ENCODE results near the gene FAM174C.

Gene FAM174C

DNA sequence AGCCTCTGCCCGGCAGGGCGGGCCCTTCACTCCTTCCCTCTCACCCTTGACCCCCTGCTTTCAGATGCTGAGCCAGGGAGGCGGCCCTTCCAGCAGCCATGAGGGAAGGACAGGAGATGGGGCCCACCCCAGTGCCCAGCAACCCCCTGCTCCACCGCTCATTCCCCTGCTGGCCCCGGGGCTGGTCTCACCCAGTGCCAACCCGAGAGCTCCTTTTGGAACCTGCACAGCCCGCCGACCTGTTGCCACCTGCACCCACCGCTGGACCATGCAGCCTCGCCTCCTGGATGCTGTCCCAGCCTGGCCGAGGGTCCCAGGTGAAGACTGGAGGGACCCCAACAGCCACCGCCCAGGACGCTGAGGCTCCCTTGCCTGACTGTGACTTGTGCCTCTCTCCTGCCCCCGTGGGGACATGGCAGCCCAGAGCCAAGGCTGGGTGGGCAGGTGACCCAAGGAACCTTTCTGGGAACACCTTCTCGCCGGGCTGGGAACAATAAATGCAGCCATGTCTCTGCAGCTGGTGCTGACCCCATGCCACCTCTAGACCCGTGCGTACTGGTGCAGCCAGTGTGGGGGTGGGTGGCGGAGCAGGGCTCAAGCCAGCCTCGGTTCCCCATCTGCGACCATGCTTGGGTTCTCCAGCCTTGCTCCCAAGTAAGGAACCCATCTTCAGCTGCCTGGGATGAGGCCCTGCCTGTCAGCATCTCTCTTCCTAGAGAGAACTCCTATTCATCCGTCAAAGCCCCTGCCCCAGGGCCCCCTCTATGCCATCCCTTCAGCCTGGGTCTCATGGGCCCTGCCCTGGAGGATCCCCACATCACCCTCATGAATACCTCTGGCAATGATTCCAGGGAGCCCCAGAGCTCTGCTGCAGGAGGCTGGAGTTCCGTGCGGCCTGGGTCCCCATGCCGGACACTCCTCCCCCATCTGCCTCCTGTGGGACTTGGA lies 3.7 kb downstream of the FAM174C start:
- Histone ChIP-seq H3K79me2 (ENCODE audit: insufficient read depth, low read length) (peaks cover 11% of the 10 kb centered on the region; the same call in 1 of the 2 replicates), H3K27me3 (ENCODE audit: low read length) (no peaks in the 10 kb centered on the region), H3K27ac (ENCODE audit: low read depth, low read length) (no peak overlapping the region), H3K36me3 (ENCODE audit: low read length) (no peaks in the 10 kb centered on the region; the same call in 1 of the 2 replicates), H3K4me3 (ENCODE audit: insufficient read depth, low read length, poor library complexity, severe bottlenecking) (no peak overlapping the region), H3K9me3 (ENCODE audit: insufficient read depth, low read length) (no peaks in the 10 kb centered on the region), H2AFZ (ENCODE audit: low read depth, low read length, severe bottlenecking) (no peak overlapping the region), H4K20me1 (ENCODE audit: low read depth, low read length) (no peaks in the 10 kb centered on the region), H3K4me2 (ENCODE audit: low read depth, low read length, poor library complexity, severe bottlenecking) (no peak overlapping the region), H3F3A (ENCODE audit: insufficient read depth) (peaks cover 14% of the 10 kb centered on the region), H3K9me2 (replicated peaks; ENCODE audit: insufficient read depth, low read length) (no peaks in the 10 kb centered on the region), H3K9ac (ENCODE audit: low read length) (no peak overlapping the region)
- no peak for TF ChIP-seq EZH2phosphoT487 (conservative IDR thresholded peaks at IDR 0.05; ENCODE audit: low read length)
- TF ChIP-seq CTCF (IDR thresholded peaks at IDR 0.05; ENCODE audit: insufficient read depth, low read length, poor library complexity, severe bottlenecking): no peak

DNA sequence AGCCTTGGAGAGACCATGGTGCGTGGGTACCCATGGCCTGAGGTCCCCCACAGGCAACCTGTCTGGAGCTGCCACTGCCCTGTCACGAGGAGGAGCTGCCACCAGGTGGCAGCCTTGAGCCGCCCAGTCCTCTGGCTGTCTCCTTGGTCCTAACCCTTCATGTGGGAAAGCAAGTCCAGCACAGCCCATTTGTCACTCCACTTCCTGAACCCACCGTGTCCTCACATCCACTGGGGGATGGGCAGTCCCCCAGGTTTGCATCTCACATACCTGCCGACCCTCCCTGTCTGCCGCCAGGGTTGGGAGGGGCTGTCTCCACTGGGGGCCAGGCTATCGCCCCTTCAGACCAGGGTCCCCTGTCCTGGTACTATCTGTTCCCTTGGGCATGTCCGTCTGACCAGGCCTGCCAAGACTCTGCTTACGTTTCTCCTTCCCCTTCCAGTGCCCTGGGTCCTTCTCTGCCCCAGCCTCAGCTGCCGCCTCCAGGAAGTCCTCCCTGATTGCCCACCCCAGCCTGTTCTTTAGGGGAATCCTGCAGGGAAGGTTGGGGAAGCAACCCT lies 4.5 kb downstream of the FAM174C start:
- no peaks in the 10 kb centered on the region for H3K9me3 ChIP-seq (ENCODE audit: insufficient read depth, low read length)
- no peak overlapping the region for H3K9ac ChIP-seq (ENCODE audit: low read length)
- TF ChIP-seq CTCF (IDR thresholded peaks at IDR 0.05; ENCODE audit: insufficient read depth, low read length, poor library complexity, severe bottlenecking) (peak; percentile 72), EZH2phosphoT487 (conservative IDR thresholded peaks at IDR 0.05; ENCODE audit: low read length) (no peak)
- H3K27me3 ChIP-seq (ENCODE audit: low read length): no peaks in the 10 kb centered on the region
- peaks cover 4% of the 10 kb centered on the region; the same call in 1 of the 2 replicates for H3K79me2 ChIP-seq (ENCODE audit: insufficient read depth, low read length)
- H3K9me2 ChIP-seq (replicated peaks; ENCODE audit: insufficient read depth, low read length): no peaks in the 10 kb centered on the region
- H2AFZ ChIP-seq (ENCODE audit: low read depth, low read length, severe bottlenecking): no peak overlapping the region
- H4K20me1 ChIP-seq (ENCODE audit: low read depth, low read length): no peaks in the 10 kb centered on the region
- no peaks in the 10 kb centered on the region for H3K36me3 ChIP-seq (ENCODE audit: low read length)
- H3F3A ChIP-seq (ENCODE audit: insufficient read depth): peaks cover 12% of the 10 kb centered on the region
- no peak overlapping the region for H3K4me3 ChIP-seq (ENCODE audit: insufficient read depth, low read length, poor library complexity, severe bottlenecking)
- H3K27ac ChIP-seq (ENCODE audit: low read depth, low read length): no peak overlapping the region
- H3K4me2 ChIP-seq (ENCODE audit: low read depth, low read length, poor library complexity, severe bottlenecking): no peak overlapping the region

- no peak overlapping the region for H3K4me2 ChIP-seq (ENCODE audit: low read depth, low read length, poor library complexity, severe bottlenecking)
- H2AFZ ChIP-seq (ENCODE audit: low read depth, low read length, severe bottlenecking): no peak overlapping the region
- TF ChIP-seq CTCF (IDR thresholded peaks at IDR 0.05; ENCODE audit: insufficient read depth, low read length, poor library complexity, severe bottlenecking) (no peak), EZH2phosphoT487 (conservative IDR thresholded peaks at IDR 0.05; ENCODE audit: low read length) (no peak)
- no peak overlapping the region for H3K9ac ChIP-seq (ENCODE audit: low read length)
- no peaks in the 10 kb centered on the region for H4K20me1 ChIP-seq (ENCODE audit: low read depth, low read length)
- H3K36me3 ChIP-seq (ENCODE audit: low read length): no peaks in the 10 kb centered on the region
- H3K9me3 ChIP-seq (ENCODE audit: insufficient read depth, low read length): no peaks in the 10 kb centered on the region
- H3K9me2 ChIP-seq (replicated peaks; ENCODE audit: insufficient read depth, low read length): no peaks in the 10 kb centered on the region
- H3K27ac ChIP-seq (ENCODE audit: low read depth, low read length): no peak overlapping the region
- H3K4me3 ChIP-seq (ENCODE audit: insufficient read depth, low read length, poor library complexity, severe bottlenecking): no peak overlapping the region
- H3K27me3 ChIP-seq (ENCODE audit: low read length): no peaks in the 10 kb centered on the region
- peaks cover 4% of the 10 kb centered on the region; the same call in 1 of the 2 replicates for H3K79me2 ChIP-seq (ENCODE audit: insufficient read depth, low read length)
- H3F3A ChIP-seq (ENCODE audit: insufficient read depth): peaks cover 12% of the 10 kb centered on the region
Measured at GRCh38 chr19:1280636-1281568, 5.6 kb downstream of the FAM174C start.
